Kasumi-1 (cell line): Measurements from ENCODE around the gene GRN.
A peak's percentile ranks its signal among the peaks of the same experiment; 100 is the strongest.
"Not testable (repeated sequence)": the region's sequence is repeated elsewhere in the genome, so short reads cannot be mapped to it uniquely, and the experiment has no call there.

Experiments used
- DNase-seq, 2 experiments: peaks; one replicate each; lab custom pipeline; 2025; lab: John Stamatoyannopoulos, UW

Gene GRN

DNA sequence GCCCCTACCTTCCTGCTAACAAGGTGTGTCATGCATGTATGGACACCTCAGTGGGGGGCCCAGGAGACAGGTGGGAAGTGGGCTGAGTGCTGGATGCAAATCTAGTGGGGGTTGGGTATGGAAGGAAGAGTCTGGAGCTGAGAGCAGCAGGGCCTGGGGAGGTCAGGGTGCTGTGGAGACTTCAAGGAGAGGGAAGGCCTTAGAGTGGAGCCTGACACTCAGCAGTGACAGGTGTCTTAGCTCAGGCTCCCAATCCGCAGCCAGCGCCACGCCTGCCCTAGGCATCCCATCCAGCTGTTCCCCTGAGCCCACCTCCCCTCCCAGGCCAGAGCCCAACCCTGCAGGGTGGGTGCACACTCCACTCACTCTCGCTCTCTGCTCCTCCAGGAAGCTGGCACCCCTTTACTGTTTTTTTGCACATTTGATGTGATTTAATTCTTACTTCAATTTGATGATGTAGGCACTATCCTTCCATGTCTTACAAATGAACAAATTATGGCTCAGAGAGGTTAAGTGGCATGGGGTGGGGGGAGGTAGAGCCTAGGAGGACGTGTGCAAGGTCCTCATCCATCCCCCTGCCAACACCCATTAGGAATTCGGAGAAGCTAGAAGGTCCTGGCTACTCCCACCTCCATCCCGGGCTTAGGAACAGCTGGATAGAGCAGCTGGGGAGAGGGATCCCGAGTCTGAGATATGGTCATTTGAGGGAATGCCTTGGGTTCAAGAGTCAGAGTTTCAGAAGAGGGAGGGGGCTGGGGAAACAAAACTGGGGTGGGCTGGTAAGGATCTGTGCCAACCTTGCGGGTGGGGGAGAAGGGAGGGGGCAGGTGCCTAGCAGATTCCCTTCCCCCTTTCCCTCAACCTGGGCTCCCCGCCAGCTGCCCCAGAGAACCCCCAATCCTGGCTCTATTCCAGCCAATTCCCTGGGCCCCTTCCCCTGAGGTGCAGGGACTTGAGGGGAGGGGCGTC is 16.5 kb downstream of the GRN start:
- no peak for DNase-seq

DNA sequence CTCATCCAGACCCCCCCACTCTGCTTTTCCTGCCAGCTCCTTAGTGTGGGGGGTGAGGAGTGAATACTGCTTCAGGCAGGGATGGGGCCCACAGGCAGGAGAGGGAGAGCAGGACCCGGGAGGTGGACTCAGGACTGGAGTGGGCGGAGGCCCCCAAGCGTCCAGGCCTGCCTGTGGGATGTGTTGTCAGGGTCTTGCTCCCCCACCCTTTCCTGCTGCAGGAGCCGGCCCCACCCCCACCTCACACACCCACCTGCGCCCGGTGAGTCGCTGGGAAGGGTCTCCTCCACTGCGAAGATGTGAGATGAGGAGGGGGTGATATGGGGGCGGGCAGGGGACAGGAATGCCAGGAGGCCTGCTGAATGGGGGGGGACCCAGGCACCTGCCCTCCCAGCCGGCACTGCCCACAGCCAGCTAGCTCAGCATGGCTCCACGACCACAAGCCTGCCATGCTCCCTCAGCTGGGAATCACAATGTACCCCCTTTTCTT is 17.4 kb downstream of the GRN start:
- DNase-seq = no peak

DNA sequence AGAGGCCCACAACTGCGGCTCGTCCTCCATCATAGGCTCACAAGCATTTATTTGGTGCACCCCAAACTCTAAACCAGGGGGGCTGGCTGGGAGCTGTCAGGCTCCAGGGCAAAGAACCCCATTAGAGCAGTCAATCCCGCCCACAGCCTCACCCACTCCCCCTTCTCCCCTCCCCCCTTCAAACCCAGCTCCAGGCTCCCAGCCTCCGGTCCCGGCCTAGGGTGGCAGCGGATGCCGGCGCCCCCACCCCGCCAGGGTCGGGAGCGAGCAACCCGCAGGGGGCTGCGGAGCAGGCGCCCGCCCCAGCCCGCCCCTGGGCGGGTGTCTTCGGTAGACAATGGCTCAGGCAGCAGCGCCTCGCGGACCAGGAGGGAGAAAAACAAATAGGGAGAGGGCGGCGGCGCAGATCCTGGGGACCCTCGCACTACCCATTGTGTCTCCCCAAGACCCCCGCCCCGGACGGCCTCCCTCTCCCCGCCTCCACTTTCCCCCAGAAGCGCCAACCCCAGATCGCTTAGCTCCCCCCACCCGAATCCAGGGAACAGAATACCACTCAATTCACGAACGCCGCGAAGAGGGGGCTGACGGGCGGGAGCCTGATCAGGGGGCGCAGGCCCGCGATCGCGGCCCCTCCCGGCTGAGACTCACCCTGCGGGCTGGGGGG is 18.0 kb downstream of the GRN start:
- DNase-seq = no peak

DNA sequence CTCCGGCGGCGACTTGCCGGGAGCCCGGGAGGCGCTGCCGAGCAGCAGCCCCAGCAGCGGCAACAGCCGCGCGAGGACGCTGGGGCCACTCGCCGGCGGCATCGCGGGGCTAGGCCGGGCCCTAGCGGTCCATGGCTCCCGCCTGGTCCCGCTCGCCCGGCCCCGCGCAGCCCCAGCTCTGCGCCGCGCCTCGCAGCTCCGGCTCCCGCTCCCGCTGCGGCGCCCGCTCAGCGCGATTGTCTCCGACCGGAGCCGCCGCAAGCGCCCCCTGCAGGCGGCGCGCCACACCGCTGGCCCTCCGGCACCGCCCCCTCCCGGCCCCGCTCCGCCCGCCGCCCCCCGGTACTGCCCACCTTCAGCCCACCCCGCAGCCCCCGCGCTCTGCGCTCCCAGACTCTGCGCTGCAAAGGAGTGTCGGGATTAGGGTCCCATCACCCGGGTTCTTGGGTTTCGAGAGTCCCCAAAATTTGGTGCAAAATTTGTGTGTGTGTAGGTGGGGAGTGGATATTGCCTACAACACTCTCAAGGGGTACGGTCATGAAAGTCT is 18.6 kb downstream of the GRN start, which contains the start of gene FAM171A2:
TSS of gene FAM171A2 (minus strand) at position 241 of the 547 bp plus-strand sequence. CDS start at position 102, 139 bp downstream.
- peak; percentile 35 to 36 for DNase-seq

DNA sequence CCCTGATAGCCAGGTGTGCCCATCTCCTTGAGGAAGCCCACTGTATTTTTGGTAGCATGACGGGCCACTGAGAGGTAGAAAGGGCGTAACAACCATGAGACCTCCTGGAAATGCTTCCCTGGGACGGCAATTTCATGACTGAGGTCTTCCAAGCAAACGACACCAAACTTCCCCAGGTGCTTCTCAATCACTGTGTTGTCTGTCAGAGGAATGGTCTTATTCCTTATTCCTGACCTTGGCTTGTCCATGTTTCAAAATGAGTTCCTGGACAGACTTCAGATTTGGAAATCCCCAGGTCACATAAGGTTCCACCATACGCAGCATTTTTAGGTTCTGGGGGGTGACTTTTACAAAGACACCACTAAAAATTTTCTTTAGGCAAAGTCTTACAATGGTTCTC is 19.9 kb downstream of the GRN start:
- not testable (repeated sequence) for DNase-seq

DNA sequence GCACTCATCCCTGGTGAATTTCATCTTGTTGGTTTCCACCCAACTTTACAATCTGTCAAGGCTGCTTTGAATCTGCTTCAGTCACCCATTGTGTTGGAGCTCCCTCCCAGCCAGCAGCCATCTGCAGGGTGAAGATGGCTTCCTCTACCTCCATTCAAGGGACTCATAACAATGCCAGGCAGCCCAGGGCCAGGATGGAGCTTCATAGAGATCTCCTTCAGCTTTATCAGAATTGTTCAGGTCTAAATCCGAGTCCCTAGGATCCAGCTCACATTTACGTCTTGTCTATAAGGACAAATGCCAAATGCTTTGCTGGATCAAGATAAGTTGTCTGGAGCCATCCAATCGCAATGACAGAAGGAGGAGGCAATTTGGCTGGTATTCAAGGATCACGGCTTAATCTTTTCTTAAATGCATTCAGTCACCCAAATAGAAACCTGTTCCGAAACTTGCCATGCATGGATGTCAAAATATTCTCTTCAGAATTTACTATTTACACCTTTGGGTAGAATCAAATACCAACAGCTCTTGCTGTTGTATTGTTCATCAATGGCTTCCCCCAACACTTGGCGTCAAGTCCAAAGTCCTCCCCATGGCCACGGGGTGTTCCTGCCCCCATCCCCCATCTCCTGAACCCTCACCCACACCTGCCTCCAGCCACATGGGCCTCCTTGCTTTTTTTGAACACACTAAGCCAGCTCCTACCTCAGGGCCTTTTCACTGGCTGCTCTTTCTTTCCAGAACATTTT is 22.3 kb downstream of the GRN start:
- no peak for DNase-seq

DNA sequence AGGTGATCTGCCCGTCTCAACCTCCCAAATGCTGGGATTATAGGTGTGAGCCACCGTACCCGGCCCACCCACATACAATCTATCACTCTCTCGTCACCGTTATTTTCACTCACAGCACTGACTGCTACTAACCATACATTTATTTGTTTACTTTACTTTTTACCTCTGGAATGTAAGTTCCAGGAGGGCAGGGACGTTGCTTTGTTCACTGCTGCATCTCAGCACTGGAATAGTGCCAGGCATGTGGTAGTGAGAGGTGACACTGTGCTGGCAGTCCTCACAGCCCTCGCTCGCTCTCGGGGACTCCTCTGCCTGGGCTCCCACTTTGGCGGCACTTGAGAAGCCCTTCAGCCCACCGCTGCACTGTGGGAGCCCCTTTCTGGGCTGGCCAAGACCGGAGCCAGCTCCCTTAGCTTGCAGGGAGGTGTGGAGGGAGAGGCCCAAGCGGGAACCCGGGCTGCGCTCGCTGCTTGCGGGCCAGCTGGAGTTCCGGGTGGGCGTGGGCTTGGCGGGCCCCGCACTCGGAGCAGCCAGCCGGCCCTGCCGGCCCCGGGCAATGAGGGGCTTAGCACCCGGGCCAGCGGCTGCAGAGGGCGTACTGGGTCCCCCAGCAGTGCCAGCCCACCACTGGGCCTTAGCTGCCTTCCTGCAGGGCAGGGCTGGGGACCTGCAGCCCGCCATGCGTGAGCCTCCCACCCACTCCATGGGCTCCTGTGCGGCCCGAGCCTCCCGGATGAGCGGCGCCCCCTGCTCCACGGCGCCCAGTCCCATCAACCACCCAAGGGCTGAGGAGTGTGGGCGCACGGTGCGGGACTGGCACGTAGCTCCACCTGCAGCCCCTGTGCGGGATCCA is 23.5 kb downstream of the GRN start:
- DNase-seq = not testable (repeated sequence)

DNA sequence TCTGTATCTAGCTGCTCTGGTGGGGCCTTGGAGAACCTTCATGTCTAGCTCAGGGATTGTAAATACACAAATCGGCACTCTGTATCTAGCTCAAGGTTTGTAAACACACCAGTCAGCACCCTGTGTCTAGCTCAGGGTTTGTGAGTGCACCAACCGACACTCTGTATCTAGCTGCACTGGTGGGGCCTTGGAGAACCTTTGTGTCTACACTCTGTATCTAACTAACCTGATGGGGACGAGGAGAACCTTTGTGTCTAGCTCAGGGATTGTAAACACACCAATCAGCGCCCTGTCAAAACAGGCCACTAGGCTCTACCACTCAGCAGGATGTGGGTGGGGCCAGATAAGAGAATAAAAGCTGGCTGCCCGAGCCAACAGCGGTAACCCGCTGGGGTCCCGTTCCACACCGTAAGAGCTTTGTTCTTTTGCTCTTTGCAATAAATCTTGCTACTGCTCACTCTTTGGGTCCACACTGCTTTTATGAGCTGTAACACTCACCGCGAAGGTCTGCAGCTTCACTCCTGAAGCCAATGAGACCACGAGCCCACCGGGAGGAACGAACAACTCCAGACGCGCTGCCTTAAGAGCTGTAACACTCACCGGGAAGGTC is 24.4 kb downstream of the GRN start:
- not testable (repeated sequence) for DNase-seq

DNA sequence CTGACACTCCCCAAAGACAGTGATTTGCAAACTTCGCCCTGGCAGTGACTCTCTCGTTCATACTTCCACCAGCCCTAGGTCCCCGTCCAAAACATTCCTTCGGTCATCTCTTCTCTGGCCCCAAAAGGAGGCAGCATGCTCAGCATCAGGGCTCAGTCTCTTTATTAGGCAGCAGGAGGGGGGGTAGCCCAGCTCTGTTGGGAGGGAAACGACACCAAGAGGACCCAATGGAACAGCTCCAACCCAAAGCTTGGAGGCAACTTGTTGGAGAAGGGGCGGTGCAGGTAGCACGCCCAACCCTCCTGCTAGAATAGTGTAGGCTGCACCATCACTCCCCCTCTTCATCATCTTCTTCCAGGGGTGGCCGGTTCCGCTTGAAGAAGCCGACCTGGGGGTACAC is 26.9 kb downstream of the GRN start:
- no peak for DNase-seq

DNA sequence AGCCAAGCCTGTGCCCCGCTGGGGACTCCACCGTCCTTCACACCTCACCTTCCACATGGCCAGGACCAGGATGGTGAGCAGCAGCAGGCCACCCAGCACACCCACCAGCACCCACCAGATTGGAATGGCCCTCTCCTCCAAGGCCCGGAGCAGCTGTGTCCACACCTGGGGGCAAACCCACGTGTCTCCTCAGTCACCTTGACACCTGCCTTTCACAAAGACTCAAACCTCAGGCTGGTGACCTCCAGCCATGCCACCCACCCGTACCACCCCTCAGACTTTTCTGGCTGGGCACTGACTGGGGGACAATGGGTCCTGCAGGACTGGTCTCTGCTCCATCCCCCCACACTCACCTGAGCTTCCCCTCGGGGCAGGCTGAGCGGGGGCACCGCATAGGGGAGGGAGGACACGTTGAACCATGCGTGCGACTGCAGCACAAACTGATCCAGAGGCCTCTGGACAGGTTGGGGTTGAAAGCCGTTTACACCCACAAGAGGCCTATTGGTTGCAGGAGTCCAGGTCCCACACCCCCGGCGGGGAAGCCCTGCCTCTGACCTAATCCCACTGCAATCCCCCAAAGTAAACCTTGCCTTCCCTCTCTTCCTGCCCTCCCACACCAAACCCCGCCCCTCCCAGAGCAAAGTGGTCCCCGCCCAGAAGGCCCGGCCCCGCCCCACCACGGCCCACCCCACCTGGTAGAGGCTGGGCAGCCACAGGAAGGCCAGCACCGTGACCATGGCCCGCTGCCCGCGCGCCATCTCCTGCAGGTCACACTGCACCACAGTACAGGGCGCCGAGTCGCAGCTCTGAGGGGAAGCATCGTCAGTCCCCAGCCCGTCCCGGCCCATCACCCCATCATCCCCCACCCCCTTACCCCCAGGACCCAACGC is 29.4 kb downstream of the GRN start:
- DNase-seq = no peak

DNA sequence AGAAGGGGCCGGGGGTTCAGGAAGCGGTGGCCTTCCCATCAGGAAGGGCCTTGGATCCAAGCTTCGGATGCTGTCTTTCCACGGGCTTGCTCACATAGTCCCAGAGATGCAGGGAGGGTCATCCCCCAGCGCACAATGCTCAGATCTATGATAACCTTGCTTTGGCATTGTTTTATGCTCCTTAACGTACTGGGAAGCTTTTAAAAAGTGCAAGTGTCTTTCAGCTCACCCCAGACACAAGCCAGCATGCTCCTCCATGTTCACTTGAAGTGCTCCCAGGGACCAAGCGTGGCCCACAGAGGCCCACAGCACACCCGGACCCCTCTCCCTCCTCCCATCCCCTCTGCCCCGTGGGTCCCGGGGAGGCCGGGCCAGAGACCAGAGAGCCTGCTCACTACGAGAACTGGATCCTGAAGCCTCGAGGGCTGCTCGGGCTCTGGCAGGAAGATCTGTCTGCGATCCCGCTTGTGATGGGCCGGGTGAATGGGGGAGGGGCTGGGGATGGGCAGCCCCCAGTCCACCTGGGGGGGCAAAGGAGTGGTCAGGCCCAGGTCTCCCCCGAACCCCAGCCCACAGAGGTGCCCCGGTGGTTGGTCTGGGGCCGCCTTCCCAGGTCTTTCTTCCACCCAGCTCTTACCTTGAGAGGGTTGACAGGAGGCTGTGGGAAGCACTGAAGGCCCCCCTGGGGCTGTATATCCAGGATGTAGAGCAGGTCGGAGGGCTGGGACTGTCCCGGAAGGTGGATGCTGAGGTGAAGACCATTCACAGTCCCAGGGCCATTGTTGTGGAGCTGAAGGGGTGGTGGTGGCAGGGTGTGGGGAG is 30.3 kb downstream of the GRN start:
- no peak for DNase-seq

DNA sequence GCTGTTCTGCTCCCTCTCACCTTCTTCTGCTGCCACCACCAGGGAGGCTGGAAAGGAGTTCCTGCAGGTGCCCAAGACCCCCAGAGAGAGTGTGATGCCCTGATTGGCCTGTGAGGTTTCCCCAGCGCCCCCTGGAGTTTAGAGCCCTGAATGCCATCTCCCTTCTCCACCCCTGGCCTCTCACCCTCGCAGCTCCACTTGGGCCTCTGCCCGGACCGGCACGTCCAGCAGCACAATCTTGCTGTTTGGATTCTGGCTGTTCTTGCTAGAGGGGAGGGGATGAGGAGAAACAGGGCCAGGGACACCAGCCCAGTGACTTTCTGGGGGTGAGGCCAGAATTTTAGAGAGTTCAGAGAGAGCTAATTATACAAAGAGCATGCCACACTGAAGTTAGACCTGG is 31.0 kb downstream of the GRN start:
- DNase-seq = no peak

DNA sequence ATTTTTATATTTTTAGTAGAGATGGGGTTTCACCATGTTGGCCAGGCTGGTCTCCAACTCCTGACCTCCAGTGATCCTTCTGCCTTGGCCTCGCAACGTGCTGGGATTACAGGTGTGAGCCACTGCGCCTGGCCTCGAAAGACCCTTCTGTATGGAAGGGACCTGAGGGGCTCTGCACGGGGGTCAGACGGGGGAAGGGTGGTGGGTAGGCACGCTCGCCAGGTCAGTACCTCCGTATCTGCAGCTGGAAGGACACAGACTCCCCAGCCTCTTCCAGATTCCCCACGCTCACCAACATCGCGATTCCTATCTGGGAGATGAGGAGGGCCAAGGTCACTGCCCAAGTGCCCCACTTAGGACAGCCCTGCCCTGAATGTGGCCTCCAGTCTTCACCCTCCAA is 31.7 kb downstream of the GRN start:
- DNase-seq = no peak

DNA sequence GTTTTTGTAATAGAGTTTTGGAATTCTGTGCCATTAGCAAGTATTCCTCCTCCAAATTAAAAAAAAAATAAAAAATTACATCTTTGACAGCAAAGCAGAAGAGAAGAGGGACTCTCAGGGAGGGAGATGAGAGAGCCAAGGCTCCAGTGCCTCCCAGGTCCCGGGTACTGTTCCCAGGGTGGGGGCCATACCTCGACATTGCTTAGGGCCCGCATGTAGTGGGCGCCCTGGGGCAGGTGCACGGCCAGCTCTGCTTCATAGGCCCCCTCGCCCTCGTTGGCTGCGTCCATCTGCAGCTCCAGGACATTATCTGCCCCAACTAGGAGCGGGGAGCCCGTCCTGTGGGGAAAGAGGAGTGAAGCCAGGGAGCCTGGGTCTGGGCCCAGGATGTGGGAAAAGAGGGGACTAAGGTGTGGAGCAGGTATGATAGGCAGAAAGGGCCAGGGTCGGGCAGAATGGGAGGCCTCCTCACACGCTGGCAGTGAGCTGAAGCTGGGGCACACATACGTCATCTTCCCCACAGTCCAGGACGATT is 33.1 kb downstream of the GRN start:
- DNase-seq = no peak

DNA sequence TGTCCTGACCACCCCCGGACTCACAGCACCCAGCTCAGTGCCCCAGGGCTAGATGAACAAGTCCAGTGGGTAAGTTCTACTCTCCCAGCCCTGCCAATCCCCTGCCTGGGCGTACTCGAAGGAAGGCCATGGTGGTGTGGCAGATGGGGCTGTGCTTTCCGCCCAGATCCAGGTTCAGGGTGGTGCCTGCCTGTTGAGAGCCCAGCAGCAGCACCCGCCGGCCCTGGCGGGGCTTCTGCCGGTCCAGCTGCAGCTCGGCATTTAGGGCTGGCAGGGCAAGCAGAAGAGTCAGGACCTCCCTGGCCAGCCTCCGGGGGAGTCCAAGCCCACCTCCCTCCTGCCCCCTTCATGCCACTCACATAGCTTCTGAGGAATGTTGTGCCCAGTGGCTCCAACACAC is 34.8 kb downstream of the GRN start:
- DNase-seq = no peak

DNA sequence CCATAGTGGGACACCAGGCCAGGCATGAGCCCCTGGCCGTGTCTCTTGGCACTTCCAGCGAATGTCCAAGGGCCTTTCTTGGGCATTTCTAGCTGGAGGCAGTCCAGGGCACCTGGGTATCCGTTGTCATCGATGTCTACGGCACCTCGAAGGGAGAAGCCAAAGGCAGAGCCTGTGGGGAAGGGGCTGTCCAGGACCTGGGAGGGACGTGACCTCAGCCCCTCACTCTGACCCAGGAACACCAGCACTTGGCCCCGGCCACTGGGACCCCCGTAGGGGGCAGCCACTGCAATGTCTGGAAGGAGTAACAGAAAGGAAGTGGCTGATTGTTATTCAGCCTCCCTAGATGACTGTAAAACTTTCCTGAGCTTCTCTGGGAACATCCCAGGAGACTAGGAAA is 35.7 kb downstream of the GRN start:
- DNase-seq = no peak

DNA sequence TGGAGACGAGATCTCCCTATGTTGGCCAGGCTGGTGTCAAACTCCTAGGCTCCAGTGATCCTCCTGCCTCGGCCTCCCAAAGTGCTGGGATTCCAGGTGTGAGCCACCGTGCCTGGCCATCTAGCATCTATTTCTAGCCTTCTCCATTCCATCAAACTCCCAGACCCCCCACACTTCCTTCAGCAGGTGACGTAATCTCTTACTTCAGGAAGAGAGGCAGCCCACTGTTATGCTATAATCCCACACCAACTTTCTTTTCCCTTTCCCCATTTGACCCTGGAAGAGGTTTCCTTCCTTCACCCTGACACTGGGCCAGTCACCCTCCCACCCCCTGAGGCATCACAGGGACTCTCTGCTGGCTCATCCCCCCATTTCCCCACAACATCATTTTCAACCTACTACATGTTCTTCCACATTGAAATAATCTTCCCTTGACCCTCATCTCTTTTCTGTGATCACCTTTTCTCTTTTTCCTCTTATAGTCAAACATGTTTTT is 36.8 kb downstream of the GRN start:
- no peak for DNase-seq

DNA sequence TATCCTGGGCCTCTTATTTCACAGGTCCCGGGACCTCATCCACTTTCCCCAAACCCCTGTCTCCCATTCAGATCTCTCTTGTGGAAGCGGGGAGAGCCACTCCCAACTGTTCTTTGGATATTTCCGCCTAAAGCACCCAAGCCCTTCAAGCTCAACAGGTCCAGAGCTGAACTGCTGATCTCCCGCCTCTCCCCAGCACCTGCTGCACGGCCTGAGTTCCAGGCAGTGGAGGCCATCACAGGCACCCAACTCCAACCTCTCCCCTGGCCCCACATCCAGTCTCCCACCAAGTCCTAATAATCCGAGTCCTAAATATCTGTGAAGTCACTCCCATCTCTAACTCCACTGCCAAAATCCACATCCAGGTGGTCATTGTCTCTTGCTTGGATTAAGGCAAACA is 37.8 kb downstream of the GRN start:
- no peak for DNase-seq
